HG03342 (cell line): ENCODE measurements around the gene LDLRAD4.

ENCODE experiments used
- ATAC-seq: cut with Tn5 transposase; IDR thresholded peaks from one replicate; pipeline ENCODE4 v1.9.1; 2021; ENCODE audit warnings: mild to moderate bottlenecking, moderate library complexity; ENCODE audit not compliant: unreplicated experiment

The LDLRAD4 gene

DNA sequence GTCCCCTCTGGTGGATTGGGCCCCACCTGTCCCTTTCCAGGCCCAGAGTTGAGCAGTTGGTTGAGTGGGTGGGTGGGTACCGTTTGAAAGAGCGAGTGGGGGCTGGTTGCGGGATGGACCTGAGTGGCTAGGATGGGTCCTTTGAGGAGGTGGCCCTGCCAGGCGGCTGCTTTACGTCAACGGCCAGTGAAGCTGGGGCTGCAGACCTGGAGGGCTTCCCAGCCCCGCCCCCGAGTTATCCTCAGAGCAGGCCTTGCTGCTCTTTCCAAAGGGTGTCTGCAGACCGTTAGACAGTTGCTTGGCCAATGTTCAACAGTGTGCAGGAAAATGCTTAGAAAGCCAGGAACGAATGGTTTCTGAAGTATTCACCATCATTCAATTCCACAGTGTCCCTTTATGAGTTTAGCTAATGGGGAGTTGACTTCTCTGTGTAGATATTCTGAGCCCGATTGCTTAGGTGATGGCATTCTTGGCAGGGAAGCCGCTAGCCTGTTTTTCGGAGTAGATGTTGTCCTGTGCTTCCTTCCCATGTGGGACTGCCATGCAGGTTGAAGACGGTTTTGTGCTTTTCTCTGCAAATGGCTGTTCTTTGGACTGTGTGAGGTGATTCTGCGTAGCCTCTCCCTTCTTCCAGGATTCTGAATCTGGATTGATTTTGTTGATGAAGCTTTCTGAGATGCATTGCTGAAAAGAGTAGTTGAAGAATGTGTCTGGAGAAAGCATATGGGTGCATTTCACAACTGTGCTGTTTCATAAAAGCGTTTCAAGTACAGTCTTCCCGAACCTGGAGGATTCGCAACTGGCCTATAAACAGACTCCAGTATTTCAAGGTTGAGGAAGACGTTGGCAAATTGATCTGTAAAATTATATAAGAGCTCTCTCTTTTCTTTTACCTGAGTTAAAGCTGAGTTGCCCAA, 45.8 kb downstream of the LDLRAD4 start:
- ATAC-seq, result no peak

DNA sequence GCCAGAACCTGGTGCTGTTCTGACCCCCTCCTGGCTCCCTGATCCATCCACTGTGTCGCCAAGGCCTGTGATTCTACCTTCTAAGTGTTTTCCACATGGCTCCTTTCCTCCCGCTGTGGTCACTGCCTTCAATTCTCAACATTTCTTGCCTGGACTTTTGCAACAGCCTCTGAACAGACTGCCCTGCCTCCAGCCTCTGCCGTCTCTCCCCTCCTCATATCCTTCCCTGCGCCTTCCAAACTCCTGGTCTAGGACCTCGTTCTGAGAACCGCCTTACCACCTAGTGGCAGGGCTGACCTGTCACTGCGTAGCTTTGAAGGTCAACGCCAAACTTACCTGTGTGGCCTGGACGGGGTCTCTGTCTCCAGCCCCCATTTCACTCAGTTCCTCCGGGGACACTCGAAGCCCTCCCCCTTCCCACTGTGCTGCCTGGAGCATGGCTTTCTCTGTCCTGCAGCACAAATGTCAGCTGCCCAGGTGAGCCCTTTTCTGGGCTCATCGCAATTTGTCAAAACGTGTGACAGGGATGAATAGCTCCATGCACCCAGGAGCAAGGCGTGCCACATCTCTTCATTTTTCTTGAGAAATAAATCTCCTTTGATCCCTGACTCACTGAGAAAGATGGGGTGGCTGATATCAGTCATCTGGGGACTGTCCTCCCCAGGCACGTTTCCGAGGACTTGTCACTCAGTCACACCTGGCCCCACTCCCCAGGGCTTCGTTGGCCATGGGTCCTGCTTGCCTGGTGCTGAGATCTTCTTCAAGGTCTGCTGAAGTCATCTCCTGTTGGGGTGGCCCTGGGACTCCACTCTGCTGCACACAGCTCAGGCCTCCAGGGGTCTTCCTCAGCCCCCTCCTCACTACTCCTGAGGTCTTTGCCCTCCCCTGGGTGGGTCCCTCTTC, 46.7 kb downstream of the LDLRAD4 start:
- ATAC-seq, result no peak

DNA sequence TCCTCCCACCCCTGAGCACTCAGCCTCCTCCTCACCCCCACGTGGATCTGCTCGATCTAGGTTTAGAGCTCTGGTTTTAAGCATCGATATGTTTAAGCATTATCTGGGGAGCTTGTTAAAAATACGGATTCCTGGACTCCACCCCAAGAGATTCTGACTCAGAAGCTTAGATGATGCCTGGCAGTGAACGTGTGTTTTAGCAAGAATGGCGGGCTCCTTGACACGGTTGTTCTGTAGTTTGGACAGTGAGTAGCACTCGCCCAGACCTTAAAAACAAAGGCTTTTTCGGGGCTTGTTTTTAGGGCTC, 47.3 kb downstream of the LDLRAD4 start:
- no peak for ATAC-seq

DNA sequence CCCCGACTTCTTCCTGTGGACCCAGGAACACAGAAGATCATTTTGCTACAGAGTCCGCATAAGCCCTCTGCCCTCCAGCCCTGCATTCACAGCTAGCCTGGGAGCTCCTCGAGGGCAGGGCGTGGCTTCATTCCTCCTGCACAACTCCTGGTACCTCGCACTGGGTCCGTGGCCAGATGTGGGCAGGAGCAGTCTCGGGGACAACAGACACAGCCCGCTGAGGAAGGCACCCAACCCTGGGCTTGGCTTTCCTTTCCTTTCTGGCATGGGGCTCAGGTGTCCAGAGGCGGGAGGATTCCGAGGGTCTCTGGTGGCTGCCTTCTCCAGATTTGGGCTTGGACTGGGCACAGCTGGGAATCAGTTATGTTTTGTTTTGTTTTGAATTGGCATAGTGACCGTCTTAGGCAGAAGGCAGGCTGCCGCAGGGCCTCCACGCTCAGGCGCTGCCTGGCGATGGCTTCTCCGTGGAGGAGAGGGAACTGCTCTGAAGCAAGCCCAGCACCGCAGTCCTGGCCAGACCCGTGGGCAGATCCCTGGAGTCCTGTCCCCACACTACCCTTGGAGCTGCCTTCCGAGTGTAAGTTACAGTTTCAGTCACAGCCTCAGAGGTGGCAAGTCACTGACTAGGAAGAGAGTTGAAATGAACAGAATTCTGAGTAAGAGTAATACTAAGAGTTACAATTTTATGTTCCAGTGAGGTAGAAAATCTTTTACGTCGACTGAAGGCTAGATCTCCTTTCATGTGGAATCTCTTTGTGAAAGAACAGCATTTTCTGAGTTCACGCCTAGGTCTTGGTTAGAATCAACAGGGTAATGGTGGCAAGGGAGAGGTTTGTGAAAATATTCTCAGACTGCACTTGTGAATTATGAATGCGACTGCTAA, 47.9 kb downstream of the LDLRAD4 start:
- no peak for ATAC-seq

DNA sequence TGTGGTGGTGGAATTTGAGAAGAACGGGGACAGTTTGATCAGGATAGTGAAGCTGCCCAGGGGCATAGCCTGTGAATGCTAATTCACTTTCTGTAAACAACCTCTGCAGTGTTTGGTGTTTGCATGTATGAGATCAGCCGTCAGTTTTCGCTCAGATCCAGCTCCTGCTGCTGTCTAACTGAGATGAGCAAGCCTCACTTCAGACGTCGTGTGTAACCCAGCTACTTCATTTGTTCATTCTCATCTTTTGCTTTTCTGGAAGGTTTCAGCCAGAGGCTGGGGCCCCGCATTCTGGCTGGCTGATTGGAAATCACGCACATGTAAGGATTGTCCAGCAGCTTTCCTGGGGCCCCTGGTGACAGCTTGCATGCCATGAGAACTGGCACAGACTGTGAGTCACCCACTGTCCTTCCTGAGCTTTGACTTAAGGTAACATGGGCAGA, 48.9 kb downstream of the LDLRAD4 start:
- ATAC-seq, result no peak

DNA sequence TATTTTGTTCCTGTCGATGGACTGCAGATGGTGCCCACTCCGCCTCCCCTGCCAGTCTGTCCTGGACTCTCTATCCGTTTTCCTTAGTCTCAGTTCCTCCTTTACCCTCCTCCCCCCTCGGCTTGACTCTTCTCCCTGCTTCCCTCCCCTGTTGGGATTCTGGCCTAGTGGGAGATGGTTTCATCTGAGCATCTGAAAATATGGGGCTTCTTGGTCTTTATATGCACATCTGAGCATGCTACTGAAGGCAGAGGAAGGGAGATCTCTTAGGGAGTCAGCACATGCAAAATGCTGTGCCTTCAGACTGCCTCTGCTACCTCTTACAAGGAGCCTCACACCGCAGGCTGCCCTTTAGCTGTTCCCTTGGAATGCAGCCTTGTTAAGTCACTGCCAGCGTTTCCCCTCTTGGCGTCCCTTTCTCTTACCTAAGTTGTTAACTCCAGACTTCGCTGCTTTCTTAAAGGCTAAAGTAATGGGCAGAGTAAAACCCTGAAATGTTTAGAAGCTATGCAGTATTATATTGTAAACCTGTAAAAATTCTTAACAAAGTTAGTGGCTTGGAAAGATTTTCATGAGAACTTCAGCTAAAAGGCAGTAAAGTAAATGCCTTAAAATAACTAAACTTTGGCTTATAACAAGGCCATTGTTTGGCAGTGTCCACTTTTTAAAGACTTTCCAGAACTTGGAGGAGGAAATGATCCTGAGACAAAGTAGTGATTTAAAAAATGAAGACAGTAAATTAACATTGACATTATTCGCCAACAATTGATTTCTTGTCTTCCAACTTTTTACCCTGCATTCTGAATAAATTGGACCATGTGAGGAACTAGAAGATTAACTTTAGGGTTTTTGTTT, 49.8 kb downstream of the LDLRAD4 start:
- ATAC-seq, result no peak

DNA sequence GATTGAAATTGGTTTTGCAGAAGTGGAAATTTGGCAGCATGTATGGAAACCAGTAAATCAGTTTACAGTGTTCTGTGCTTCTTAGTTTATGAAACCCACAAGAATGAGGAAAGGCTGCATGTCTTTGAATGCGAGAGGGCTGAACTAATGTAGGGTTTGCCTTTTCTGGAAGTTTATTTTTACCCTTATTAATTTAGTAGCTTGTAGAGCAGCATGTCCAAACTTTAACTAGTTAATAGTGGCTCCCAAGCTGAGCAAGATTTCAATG, 50.4 kb downstream of the LDLRAD4 start:
- no peak for ATAC-seq

DNA sequence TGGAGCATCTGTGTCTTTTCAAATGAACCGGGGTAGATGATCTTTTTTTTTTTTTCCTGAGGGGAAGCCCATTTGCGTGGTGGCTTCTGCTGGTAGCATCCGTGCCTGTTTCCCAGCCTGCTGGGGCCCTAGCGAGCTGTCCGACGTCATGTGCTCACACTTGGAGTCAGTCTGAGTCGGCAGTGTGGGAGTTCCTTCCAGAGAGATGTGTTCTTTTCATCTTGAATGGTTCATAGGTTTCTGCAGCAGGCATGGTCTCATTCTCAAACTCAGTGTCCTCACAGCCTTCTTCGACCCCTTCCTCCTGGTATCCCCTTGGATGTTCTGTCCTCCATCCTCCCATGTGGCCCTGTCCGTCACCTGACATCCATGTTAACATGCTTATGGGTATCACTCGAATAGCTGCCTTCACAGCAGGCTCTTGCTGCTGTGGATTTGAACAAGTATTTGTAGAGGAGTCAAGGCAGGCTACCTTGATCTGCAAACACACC, 51.0 kb downstream of the LDLRAD4 start:
- ATAC-seq, result no peak

DNA sequence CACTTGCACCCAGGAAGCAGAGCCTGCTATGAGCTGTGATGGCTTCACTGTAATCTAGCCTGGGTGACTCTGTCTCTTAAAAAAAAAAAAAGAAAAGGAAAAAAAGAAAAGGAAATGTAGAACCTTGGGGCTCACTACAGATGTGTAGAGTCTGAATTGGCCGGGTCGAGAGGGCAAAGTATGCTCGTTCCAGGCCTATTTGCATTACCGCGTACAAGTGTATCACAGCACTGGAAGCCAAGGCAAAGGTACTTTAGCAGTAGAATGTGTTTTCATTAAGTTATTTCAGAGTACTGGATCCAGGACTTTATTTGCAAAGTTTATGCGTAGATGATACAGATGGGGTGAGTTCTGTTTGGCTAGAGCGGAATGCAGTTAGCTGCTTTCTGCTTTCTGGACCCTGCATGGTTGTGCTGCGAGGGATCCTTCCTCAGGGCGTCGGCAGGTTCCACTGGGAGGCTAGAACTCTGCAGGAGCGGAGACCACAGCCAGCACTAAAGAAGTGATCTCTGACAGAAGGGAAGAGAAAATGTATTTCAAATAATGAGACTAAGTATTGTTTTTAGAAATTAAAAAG, 51.8 kb downstream of the LDLRAD4 start:
- no peak for ATAC-seq

DNA sequence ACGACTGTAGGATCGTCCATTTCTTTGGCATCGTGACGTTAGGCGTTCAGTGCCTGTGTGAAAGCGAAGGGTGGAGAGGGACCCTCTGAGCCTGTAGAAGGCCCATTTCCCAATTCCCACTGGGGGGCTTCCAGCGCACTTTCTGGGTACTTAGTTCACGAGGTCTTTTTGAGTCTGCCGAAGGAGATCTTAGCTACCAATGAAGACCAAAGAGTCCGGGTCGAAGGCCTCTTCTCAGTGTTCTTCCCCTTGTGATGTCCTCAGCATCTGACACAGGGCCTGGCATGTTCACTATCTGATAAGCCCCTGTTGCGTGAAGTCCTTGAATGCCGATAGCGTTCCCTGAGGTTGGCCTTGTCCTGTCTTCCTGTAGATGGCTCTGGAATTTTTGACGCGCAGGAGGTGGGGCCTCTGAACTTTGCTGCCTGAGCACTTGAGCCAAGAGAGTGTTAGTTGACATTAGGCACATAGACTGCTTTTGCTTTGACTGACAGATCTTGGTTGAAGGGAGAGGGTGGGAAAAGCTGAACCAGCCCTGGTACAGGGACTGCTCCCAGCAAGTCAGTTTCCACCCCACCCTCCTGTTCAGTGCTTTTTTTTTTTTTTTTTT, 52.8 kb downstream of the LDLRAD4 start:
- ATAC-seq, result no peak

DNA sequence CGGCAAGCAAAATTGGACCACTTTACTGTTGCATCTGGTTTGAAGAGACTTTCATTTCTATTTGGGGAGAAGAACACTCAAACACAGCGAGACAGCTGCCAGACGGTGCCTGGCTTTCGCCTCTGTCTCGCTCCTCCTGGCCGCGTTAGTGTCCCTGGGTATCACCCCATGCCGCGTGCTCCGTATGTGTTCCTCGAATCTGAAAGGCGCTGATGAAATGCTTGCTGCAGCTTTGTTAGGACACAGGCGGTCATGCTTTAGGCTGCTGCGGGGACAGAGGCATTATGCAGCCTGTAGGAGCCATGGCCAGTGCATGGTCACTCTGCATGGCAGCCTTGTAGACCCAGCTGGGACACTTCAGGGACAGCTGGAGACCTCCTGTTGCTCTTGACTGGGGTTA, 53.9 kb downstream of the LDLRAD4 start:
- ATAC-seq, result no peak

DNA sequence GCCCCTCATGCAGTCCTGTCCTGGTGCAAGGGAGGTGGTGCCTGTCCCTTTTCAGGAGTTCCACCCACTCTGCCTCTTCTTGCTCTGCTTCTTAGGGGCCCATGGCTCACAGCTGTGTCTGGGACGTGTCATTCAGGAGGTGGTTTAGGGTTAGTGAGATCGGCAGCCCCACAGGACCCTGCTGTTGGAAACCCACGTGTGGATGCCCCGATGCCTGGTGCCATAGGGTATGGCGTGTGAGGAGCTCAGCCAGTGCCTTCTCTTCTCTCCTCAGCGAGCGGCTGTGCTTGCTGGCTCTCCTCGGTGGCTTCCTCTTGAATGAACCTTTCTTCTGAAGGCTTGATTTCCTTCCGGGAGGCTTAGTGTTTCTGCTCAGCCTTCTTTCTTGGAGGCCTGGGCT, 55.2 kb downstream of the LDLRAD4 start:
- no peak for ATAC-seq

DNA sequence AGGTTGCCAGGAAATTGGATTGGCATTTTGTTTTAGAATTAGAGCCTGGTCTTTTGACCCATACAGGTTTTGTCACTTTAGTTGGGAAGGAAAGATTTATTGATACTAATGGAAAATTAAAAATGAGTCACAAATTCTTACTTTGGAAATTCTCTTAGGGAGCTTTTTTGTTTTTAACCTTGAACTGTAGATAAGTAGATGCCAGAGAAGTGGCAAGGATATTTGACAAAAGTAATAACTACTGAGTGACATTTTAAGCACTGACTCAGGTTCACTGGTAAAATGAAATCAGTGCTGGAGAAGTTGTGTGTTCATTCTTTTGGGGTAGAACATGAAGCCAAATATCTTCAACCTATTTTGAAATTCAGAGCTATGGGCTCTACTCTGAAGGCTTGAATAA, 56.5 kb downstream of the LDLRAD4 start:
- ATAC-seq, result no peak

DNA sequence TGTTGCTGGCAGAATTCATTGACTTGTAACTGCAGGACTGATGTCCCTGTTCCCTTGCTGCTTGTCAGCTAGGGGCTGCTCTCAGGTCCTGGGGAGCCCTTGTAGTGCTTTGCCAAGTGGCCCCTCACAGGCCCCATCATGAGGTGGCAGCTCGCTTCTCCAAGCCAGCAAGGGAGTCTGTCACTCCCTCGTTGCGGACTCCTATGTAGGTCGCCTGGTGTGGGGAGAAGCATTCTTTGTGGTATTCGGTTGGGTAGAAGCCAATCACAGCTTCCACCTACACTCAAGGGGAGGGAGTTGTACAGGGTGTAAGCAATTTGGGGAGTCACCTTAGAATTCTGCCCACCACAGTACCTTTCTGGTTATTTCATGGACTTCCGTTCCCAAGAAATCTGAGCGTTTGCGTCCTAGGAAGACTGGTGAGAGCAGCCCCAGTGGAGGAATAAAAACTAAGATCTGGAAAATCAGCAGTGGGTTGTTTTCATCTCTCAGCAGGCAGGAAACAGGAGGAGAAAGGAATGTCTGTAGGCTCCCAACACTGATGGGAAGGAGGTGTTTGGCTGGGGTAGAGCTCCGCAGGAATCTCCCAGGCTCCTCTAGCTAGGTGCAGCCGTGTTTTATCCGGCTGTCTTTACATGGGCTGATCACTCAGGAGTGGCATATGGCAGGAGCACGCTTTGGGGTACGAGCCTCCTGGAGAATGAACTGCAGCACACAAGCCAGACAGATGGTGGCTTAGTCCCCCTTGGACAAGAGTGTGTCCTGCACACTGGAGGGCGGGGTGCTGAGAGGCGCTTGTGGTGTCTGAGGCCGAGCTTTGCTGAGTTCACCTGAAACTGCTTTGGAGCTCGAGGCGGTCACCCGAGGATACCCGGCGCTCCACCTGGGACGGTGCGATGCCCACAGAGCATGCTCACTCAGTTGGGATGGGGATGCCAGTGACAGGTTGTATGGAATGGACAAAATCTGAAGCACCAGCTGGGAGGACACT, 58.3 kb downstream of the LDLRAD4 start:
- ATAC-seq, result no peak

DNA sequence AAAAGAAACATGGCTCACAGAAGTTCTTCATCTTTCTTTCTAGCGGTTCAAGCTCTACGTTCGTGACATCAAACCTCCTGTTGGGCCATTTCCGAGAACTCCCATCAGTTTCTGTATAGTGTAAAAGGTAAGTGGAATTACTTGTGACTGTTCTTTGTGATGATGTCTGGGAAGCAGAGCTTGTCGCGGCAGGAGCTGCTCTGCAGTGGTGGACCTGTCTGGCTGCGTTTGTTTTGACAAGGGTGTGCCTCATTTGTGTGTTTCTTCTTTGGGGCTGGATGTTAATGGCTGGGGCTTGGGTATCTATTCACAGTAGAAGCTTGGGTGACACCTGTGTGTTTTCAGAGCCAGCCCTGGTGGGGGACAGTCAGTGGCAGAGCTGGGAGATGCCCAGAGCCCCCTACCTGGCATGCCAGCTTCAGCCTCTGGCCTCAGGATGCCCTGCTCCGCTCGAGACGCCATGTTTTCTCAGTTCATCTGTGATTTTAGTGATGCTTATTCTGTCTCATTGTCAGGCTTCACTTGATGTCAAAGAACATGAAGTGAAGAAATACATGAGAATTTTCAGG, 59.6 kb downstream of the LDLRAD4 start:
- no peak for ATAC-seq

DNA sequence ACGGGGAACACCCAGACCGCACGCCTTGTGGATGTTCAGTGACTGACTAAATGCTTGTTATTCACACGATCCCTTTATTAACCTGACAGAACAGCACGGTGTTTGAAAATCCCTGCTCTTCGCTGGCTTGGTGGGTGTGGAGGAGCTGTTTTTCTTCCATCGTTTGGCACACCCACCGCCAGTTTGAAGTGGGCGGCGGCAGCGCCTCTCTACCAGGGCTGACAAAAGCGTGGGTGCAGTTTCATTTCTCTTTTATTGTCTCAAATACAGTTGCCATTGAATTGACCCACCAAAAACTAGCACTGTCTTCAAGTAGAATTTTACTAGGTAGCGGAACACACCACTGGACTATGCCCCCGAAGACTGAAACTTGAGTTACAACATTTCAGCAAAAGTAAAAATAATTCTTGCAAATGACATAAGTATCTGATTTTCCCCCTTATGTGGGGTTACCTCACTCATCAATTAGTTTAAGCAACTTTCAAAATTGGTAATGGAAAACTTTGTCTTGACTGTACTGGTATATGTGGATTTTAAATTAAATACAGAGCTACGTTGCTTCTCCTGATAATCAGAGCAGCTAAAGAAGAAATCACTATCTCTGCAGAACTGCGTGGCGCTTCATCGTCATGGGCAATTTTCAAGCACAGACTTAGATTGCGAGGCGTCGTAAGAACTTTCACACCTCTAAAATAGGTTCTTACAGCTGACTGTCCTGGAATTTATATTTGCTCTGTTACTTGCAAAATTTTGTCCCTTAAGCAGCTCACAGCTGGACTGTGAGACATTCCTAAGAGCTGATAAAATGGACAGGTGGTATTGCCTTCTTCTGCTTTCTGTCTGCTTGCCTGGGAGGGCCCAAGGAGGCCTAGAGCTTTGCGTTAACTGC, 60.9 kb downstream of the LDLRAD4 start:
- no peak for ATAC-seq
